Measurements from ENCODE around the gene SLC35F1.

Gene SLC35F1

GRCh38 chr6:118122161-118122725 lies 215.2 kb downstream of the SLC35F1 start:
- Histone ChIP-seq H3K27ac (ENCODE audit: low read depth, low read length, poor library complexity, severe bottlenecking) (no peak overlapping the region), H3K4me1 (ENCODE audit: insufficient read depth, low read length, severe bottlenecking) (no peaks in the 10 kb centered on the region), H4K20me1 (ENCODE audit: insufficient read depth, low read length) (no peaks in the 10 kb centered on the region), H3K9me2 (ENCODE audit: low read depth, low read length) (no peaks in the 10 kb centered on the region), H3K36me3 (ENCODE audit: insufficient read depth, low read length) (no peaks in the 10 kb centered on the region), H3K4me3 (ENCODE audit: low read depth, low read length, poor library complexity, severe bottlenecking) (no peak overlapping the region), H3K9ac (ENCODE audit: low read length) (no peak overlapping the region), H2AFZ (ENCODE audit: low read length) (no peak overlapping the region), H3F3A (ENCODE audit: insufficient read depth, low read length) (no peaks in the 10 kb centered on the region), H3K79me2 (ENCODE audit: insufficient read depth, low read length) (no peaks in the 10 kb centered on the region), H3K4me2 (ENCODE audit: low read length) (no peak overlapping the region), H3K27me3 (ENCODE audit: insufficient read depth, low read length) (no peaks in the 10 kb centered on the region), H3K9me3 (ENCODE audit: low read length) (no peaks in the 10 kb centered on the region)
- no peak for TF ChIP-seq EZH2 (IDR thresholded peaks at IDR 0.05; ENCODE audit: borderline replicate concordance, low read length)

GRCh38 chr6:118122801-118123200 lies 215.7 kb downstream of the SLC35F1 start:
- Histone ChIP-seq H3K4me2 (ENCODE audit: low read length) (no peak overlapping the region), H3K79me2 (ENCODE audit: insufficient read depth, low read length) (no peaks in the 10 kb centered on the region), H3K4me1 (ENCODE audit: insufficient read depth, low read length, severe bottlenecking) (no peaks in the 10 kb centered on the region), H3K9me2 (ENCODE audit: low read depth, low read length) (no peaks in the 10 kb centered on the region), H4K20me1 (ENCODE audit: insufficient read depth, low read length) (no peaks in the 10 kb centered on the region), H3K27me3 (ENCODE audit: insufficient read depth, low read length) (no peaks in the 10 kb centered on the region), H3K36me3 (ENCODE audit: insufficient read depth, low read length) (no peaks in the 10 kb centered on the region), H3K27ac (ENCODE audit: low read depth, low read length, poor library complexity, severe bottlenecking) (no peak overlapping the region), H2AFZ (ENCODE audit: low read length) (no peak overlapping the region), H3K9ac (ENCODE audit: low read length) (no peak overlapping the region), H3F3A (ENCODE audit: insufficient read depth, low read length) (no peaks in the 10 kb centered on the region), H3K4me3 (ENCODE audit: low read depth, low read length, poor library complexity, severe bottlenecking) (no peak overlapping the region), H3K9me3 (ENCODE audit: low read length) (no peaks in the 10 kb centered on the region)
- no peak for TF ChIP-seq EZH2 (IDR thresholded peaks at IDR 0.05; ENCODE audit: borderline replicate concordance, low read length)
- TF ChIP-seq, protein P1, sequence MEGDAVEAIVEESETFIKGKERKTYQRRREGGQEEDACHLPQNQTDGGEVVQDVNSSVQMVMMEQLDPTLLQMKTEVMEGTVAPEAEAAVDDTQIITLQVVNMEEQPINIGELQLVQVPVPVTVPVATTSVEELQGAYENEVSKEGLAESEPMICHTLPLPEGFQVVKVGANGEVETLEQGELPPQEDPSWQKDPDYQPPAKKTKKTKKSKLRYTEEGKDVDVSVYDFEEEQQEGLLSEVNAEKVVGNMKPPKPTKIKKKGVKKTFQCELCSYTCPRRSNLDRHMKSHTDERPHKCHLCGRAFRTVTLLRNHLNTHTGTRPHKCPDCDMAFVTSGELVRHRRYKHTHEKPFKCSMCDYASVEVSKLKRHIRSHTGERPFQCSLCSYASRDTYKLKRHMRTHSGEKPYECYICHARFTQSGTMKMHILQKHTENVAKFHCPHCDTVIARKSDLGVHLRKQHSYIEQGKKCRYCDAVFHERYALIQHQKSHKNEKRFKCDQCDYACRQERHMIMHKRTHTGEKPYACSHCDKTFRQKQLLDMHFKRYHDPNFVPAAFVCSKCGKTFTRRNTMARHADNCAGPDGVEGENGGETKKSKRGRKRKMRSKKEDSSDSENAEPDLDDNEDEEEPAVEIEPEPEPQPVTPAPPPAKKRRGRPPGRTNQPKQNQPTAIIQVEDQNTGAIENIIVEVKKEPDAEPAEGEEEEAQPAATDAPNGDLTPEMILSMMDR (IDR thresholded peaks at IDR 0.05; ENCODE audit: low read length) = no peak

DNA sequence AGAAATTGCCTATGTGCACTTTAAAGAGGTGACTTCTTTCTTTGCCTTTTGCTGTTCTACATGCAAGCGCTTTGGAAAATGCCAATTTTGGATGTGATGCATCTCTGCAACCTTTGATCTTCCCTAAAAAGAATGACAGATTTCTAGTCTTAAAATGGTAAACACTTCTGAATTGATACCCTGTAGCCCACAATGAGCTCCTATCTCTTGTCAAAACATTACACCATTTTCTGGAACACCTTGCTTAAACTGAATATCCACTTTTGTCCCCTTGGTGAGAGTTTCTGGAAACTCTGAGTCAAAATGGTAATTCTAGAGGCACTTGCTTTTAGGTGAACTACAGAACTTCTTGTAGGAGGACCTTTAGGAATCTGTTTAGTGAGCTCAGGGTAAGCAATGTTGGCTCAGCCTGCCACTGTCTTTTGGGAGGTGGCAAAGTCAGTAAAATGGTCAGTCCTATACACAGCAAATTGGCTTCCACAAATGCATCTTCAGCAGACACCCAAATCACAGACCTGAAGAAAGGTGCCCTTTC lies 216.5 kb downstream of the SLC35F1 start:
- H3K36me3 ChIP-seq (ENCODE audit: insufficient read depth, low read length) = no peaks in the 10 kb centered on the region
- H3K27ac ChIP-seq (ENCODE audit: low read depth, low read length, poor library complexity, severe bottlenecking) = no peak overlapping the region

More for the DNA sequence above, 216.5 kb downstream of the SLC35F1 start:
- no peaks in the 10 kb centered on the region for H4K20me1 ChIP-seq (ENCODE audit: insufficient read depth, low read length)
- H3K4me2 ChIP-seq (ENCODE audit: low read length) = no peak overlapping the region
- H2AFZ ChIP-seq (ENCODE audit: low read length) = no peak overlapping the region
- no peaks in the 10 kb centered on the region for H3K27me3 ChIP-seq (ENCODE audit: insufficient read depth, low read length)
- no peaks in the 10 kb centered on the region for H3K9me2 ChIP-seq (ENCODE audit: low read depth, low read length)
- no peak overlapping the region for H3K4me3 ChIP-seq (ENCODE audit: low read depth, low read length, poor library complexity, severe bottlenecking)
- H3K9ac ChIP-seq (ENCODE audit: low read length) = no peak overlapping the region
- no peaks in the 10 kb centered on the region for H3K9me3 ChIP-seq (ENCODE audit: low read length)
- no peaks in the 10 kb centered on the region for H3K79me2 ChIP-seq (ENCODE audit: insufficient read depth, low read length)
- no peaks in the 10 kb centered on the region for H3K4me1 ChIP-seq (ENCODE audit: insufficient read depth, low read length, severe bottlenecking)
- H3F3A ChIP-seq (ENCODE audit: insufficient read depth, low read length) = no peaks in the 10 kb centered on the region
- TF ChIP-seq EZH2 (IDR thresholded peaks at IDR 0.05; ENCODE audit: borderline replicate concordance, low read length) = no peak
- TF ChIP-seq, protein P1 (IDR thresholded peaks at IDR 0.05; ENCODE audit: low read length) = no peak
